ENCODE data around the gene MAP2K3.

DNA sequence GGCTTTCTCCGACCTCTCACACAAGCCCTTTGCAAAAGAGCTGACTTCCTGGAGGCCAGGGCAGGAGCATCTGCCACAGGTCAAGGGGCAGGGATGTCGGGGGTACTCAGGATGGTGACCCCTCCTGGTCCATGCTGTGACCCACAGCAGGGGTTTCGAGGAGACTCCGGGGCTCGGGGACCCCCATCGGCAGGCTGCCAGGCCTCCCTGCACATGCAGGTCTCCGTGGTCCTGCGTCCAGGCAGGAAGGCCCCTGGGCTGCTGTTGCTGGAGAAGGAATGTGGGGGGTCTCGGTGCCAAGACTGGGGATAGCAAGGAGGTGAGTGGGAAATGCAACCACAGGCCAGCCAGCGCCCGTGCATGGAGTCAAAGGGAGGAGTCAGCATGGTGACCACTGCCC is 42.9 kb upstream of the MAP2K3 start:
- TF ChIP-seq, protein P1, sequence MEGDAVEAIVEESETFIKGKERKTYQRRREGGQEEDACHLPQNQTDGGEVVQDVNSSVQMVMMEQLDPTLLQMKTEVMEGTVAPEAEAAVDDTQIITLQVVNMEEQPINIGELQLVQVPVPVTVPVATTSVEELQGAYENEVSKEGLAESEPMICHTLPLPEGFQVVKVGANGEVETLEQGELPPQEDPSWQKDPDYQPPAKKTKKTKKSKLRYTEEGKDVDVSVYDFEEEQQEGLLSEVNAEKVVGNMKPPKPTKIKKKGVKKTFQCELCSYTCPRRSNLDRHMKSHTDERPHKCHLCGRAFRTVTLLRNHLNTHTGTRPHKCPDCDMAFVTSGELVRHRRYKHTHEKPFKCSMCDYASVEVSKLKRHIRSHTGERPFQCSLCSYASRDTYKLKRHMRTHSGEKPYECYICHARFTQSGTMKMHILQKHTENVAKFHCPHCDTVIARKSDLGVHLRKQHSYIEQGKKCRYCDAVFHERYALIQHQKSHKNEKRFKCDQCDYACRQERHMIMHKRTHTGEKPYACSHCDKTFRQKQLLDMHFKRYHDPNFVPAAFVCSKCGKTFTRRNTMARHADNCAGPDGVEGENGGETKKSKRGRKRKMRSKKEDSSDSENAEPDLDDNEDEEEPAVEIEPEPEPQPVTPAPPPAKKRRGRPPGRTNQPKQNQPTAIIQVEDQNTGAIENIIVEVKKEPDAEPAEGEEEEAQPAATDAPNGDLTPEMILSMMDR (IDR thresholded peaks at IDR 0.05) = no peak
- TF ChIP-seq POLR2A (IDR thresholded peaks at IDR 0.05) = no peak
